Measurements from ENCODE around the gene NFKBIB.

DNA sequence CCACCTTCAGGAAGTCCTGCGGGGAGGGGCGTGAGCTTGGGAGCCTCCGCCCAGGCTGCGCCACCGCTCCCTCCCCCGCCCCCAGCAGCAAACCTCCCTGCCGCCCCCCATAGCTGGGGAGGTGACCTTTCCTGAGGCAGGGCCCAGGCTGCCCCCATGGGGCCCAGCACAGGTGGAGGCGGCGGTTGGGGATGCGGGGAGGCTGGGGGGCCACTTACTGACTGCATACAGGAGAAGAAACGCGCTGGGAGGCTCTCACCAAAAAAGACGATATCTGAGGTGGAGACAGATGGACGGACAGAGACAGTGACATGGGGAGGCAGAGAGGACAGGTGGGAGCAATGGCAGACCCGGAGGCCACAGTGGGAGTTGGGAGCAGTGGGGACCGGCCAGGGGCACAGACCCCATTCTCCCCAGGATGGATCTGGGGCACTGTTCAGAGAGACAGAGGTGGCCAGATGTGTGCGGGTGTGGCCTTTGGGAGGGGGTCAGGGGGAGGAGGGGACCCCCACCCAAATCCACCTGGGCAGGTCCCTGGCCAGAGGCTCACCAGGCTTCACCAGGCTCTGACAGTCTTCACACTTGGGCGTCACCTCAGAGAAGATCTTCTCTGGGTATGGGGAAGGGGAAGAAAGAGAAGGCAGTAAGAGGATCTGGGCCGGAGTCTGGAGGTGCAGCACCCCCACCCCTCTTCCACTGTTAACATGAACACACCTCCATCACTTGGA is 18.7 kb upstream of the NFKBIB start:
- TF ChIP-seq, protein P1, sequence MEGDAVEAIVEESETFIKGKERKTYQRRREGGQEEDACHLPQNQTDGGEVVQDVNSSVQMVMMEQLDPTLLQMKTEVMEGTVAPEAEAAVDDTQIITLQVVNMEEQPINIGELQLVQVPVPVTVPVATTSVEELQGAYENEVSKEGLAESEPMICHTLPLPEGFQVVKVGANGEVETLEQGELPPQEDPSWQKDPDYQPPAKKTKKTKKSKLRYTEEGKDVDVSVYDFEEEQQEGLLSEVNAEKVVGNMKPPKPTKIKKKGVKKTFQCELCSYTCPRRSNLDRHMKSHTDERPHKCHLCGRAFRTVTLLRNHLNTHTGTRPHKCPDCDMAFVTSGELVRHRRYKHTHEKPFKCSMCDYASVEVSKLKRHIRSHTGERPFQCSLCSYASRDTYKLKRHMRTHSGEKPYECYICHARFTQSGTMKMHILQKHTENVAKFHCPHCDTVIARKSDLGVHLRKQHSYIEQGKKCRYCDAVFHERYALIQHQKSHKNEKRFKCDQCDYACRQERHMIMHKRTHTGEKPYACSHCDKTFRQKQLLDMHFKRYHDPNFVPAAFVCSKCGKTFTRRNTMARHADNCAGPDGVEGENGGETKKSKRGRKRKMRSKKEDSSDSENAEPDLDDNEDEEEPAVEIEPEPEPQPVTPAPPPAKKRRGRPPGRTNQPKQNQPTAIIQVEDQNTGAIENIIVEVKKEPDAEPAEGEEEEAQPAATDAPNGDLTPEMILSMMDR (IDR thresholded peaks at IDR 0.05; ENCODE audit: low read depth, low read length), result no peak
- TF ChIP-seq EZH2phosphoT487 (IDR thresholded peaks at IDR 0.05; ENCODE audit: low read depth), result no peak
